Heart right ventricle (tissue), 16 donors: ENCODE data around the gene SRR. TPM values are rescaled to one million over a fixed set of nuclear protein-coding genes. Genes with fewer than 3 reads are reported as not detected.

Experiments used
- ATAC-seq, 8 donors: fragments of 200-7000 bp; cut with Tn5 transposase; one replicate each; pipeline ENCODE4 v1.9.1; 2020; ENCODE audit warnings: mild to moderate bottlenecking in 8 of 8, moderate library complexity in 8 of 8, moderate number of reproducible peaks in 1 of 8
- DNase-seq, 2 donors: peaks; one replicate each; pipeline ENCODE4 v3.0.0-alpha.2; 2020
- H3K27ac ChIP-seq, 10 donors: fragments of 200-600 bp; sonication (generic) in 2 of 10; one replicate each; pipeline versions ENCODE4 v1.5.0 to v1.8.0; 2020 to 2022; ENCODE audit warnings: mild to moderate bottlenecking in 3 of 10
- H3K27me3 ChIP-seq, 7 donors: fragments of 200-600 bp; one replicate each; pipeline ENCODE4 v1.8.0; 2021 to 2022; ENCODE audit warnings: mild to moderate bottlenecking in 2 of 7
- H3K36me3 ChIP-seq, 9 donors: fragments of 200-600 bp; sonication (generic) in 1 of 9; one replicate each; pipeline versions ENCODE4 v1.5.0 to v1.8.0; 2020 to 2022; ENCODE audit warnings: mild to moderate bottlenecking in 2 of 9
- H3K4me1 ChIP-seq, 9 donors: fragments of 200-600 bp; sonication (generic) in 1 of 9; one replicate each; pipeline versions ENCODE4 v1.5.0 to v1.8.0; 2020 to 2022; ENCODE audit warnings: mild to moderate bottlenecking in 4 of 9
- H3K4me3 ChIP-seq, 10 donors: fragments of 200-600 bp; sonication (generic) in 2 of 10; one replicate each; pipeline versions ENCODE4 v1.5.0 to v1.8.0; 2020 to 2022; ENCODE audit warnings: mild to moderate bottlenecking in 7 of 10, moderate library complexity in 2 of 10
- H3K9me3 ChIP-seq, 11 donors: fragments of 200-600 bp in 10 of 11; sonication (generic) in 2 of 11; one replicate each; pipeline versions ENCODE4 v1.5.0 to v1.8.0; 2013 to 2022; ENCODE audit warnings: mild to moderate bottlenecking in 2 of 11, control low read depth in 1 of 11, moderate library complexity in 1 of 11
- WGBS, 2 donors: extraction: QIAGEN DNeasy Blood & Tissue Kit; methylation state at CpG; one replicate each; pipeline ENCODE4 v1.1.7; 2013; ENCODE audit warnings: inconsistent platforms in 1 of 2; 5-methylcytosine and 5-hydroxymethylcytosine counted together
- intact Hi-C, 10 donors: fragments of 100-400 bp; cut with DNase I; formaldehyde crosslinking; loops; one replicate each; pipeline versions ENCODE4 v1.11.1 to v1.14.2; 2022
- polyA plus RNA-seq, 2 donors: library from polyadenylated mRNA; stranded (reverse); fragments of 200-250 nt; gene quantifications; one replicate each; pipeline ENCODE4 v1.2.3, GENCODE V29; 2013
- total RNA-seq, 10 donors: library from RNA; stranded (reverse); fragmentation: NEBNext Ultra II Directional in 3 of 10; extraction: Animal tissue kit (Norgen Biotek cat#: 25700) in 3 of 10; gene quantifications; one replicate each; pipeline versions ENCODE4 v1.2.1 to v1.2.4, GENCODE V29; 2021 to 2023
- TF ChIP-seq, protein P1 (sequence below), 9 donors: fragments of 200-600 bp; sonication (generic) in 2 of 9; IDR thresholded peaks; one replicate each; pipeline versions ENCODE4 v1.5.0 to v1.8.0; 2021 to 2022; ENCODE audit warnings: antibody characterized with exemption in 9 of 9, mild to moderate bottlenecking in 5 of 9, moderate library complexity in 1 of 9
- donor health status: Arrhythmogenic right ventricular cardiomyopathy.
- donor health status: ischemic (EF 13 %, LVEDD 7.1; RV severe dilation, severe dysfunction).
- donor health status: healthy with polysubstance abuse.
- donor health status: DM: no; HTN: yes; CAD: no.
- donor health status: DM: no; HTN: no; CAD: no.
- donor health status: ischemic (EF 25% LVEDD 6.9; RV normal size, moderate dysfunction).
- donor health status: ischemic (EF 25% LVEDD 5.7; RV mildly dilated, moderate dysfunction).
- donor health status: healthy.
- donor health status: DM: yes; HTN: yes; CAD: no.
- donor health status: Ischemic cardiomyopathy.
- donor health status: ischemic (EF 35%, LVEDD 5.7; RV mildly dilated, moderate dysfunction).
- donor health status: nonischemic (EF 11% LVEDD 7.7; RV severe dilation, severe dysfunction).
- donor health status: DM: yes; HTN: yes; CAD: no.
- donor health status: PGD.
- donor health status: ischemic (EF 29% LVEDD 5.4; RV normal size, mild dysfunction).
- donor health status: nonischemic (EF 23%, LVEDD 6.1; RV moderate dilation, normal function).

Gene SRR
- total and polyA plus RNA-seq, 12 donors = 2.9 to 16.0 (median 9.4) TPM

DNA sequence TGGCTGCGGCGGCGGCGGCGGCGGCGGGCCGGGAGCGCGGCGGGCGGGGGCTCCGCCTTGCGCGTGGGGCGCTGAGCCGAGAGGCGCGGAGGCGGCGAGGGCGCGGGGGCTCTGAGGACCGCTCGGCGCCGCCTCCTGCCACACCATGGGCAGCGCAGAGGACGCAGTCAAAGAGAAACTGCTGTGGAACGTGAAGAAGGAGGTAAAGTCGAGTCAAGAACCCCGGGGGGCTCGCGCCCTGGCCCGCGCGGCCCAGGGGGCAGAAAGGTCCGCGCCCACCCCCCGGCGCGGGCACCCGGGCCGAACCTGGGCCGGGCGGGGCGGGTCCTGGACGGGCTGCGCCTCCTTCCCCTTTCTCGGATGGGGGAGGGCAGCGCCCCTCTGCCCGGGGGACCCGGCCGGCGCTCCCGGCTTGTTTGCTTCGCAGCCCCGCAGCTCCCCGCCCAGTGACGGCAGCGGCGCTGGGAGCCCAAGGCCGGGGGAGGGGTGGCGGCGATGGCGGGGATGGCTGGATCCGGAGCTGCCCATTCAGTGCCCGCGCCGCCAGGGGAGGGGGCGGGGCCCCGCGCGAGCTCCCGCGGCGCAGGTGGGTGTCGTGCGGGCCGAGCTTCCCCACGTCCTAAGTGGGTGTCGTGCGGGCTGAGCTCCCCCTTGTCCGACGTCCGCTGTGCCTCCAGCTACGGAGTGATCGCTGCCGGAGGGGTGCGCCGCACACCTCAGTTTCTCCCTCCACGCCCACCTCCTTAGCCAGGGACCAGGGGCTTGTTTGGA is 34.0 kb downstream of the SRR start:
- H3K27ac ChIP-seq = peak overlapping the region; percentile 63 to 92 (median 86)
- peaks cover 0 to 49% (median 23%) of the 10 kb centered on the region in 9 donors for H3K36me3 ChIP-seq
- TF ChIP-seq, protein P1, sequence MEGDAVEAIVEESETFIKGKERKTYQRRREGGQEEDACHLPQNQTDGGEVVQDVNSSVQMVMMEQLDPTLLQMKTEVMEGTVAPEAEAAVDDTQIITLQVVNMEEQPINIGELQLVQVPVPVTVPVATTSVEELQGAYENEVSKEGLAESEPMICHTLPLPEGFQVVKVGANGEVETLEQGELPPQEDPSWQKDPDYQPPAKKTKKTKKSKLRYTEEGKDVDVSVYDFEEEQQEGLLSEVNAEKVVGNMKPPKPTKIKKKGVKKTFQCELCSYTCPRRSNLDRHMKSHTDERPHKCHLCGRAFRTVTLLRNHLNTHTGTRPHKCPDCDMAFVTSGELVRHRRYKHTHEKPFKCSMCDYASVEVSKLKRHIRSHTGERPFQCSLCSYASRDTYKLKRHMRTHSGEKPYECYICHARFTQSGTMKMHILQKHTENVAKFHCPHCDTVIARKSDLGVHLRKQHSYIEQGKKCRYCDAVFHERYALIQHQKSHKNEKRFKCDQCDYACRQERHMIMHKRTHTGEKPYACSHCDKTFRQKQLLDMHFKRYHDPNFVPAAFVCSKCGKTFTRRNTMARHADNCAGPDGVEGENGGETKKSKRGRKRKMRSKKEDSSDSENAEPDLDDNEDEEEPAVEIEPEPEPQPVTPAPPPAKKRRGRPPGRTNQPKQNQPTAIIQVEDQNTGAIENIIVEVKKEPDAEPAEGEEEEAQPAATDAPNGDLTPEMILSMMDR (IDR thresholded peaks at IDR 0.05) = peak in 2 of 9 donors; percentile 9 to 10
- DNase-seq (peak; percentile 36 to 70), ATAC-seq (peak in 7 of 8 donors; percentile 13 to 58 (median 25))
- peak overlapping the region; percentile 63 to 97 (median 86) for H3K4me3 ChIP-seq
- H3K27me3 ChIP-seq = no peaks in the 10 kb centered on the region
- intact Hi-C loops = no loop called here
- H3K4me1 ChIP-seq = peaks cover 7 to 31% (median 25%) of the 10 kb centered on the region in 9 donors
- no peaks in the 10 kb centered on the region for H3K9me3 ChIP-seq
- 1 to 2% methylated on average over 57 to 91 of the region's 92 CpGs for WGBS, 2 donors

DNA sequence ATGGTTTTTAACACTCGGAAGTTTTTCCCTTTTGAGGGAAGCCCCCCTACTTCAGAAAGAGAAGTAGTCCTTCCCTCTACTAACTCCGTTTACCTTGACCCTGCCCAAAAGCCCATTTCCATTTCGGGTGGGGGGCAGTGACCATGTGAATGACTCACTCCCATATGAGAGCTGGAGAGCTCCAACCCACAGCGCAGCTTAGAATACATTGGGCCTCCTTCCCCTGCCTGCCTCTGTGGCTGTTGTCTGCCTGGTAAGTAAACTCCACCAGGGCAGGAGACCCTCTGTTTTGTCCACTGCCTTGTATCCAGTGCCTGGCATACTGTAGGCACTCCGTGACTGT is 34.5 kb downstream of the SRR start:
- intact Hi-C loops = no loop called here

DNA sequence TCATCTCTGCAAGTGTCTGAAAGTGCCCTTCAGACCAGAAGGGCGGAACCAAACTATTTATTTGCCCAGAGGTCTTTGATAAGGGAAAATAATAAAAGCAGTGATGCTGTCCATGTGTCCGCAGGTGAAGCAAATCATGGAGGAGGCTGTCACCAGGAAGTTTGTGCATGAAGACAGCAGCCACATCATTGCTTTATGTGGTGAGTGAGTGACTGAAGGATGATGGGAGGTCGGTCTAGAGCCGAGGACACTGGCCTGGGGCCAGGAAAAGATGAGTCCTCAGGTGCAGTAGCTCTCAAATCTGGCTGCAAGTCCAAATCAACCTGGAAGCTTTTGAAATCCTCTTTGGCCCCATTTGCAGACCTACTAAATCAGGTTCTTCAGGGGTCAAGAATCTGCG is 39.7 kb downstream of the SRR start:
- intact Hi-C loops = no loop called here
- Histone ChIP-seq H3K36me3 (peaks cover 0 to 41% (median 0%) of the 10 kb centered on the region in 9 donors), H3K4me3 (no peak overlapping the region), H3K27ac (no peak overlapping the region), H3K27me3 (no peaks in the 10 kb centered on the region), H3K9me3 (no peaks in the 10 kb centered on the region), H3K4me1 (peaks cover under 1 to 15% (median 8%) of the 10 kb centered on the region in 9 donors)
- no peak for DNase-seq
- WGBS, 2 donors = 67 to 68% methylated on average over 5 of the region's 5 CpGs
- TF ChIP-seq, protein P1 (IDR thresholded peaks at IDR 0.05) = no peak
- ATAC-seq = no peak

More for the DNA sequence above, 34.5 kb downstream of the SRR start:
- H3K36me3 ChIP-seq = peaks cover 0 to 47% (median 19%) of the 10 kb centered on the region in 9 donors
- DNase-seq = no peak
- ATAC-seq = no peak
- no peaks in the 10 kb centered on the region for H3K9me3 ChIP-seq
- peak overlapping the region; percentile 63 to 97 (median 86) for H3K4me3 ChIP-seq
- WGBS, 2 donors = 20 to 21% methylated on average over 5 of the region's 5 CpGs
- H3K27me3 ChIP-seq = no peaks in the 10 kb centered on the region
- peak overlapping the region in 8 of 10 donors; percentile 70 to 92 (median 86) for H3K27ac ChIP-seq
- peaks cover 7 to 31% (median 25%) of the 10 kb centered on the region in 9 donors for H3K4me1 ChIP-seq
- TF ChIP-seq, protein P1 (IDR thresholded peaks at IDR 0.05) = no peak

DNA sequence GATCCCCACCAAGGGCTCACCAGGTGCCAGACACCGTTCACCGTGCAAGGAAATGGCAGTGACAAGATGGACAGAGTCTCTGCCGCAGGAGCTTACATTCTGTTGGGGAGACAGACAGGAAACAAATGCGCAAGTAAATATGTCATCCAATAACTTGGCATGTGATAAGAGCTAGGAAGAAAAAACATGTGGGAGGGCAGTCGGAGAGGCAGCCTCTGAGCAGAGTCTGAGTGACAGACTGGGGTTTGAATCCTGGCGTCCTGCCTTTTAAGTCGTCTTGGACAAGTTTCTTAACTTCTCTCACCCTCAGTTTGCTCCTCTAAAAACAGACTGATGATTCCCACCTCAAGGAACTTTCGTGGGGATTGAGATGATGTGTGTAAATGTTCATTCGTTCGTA is 40.8 kb downstream of the SRR start:
- Histone ChIP-seq H3K27me3 (no peaks in the 10 kb centered on the region), H3K9me3 (no peaks in the 10 kb centered on the region), H3K27ac (no peak overlapping the region), H3K4me1 (peaks cover 0 to 13% (median 7%) of the 10 kb centered on the region in 9 donors), H3K4me3 (no peak overlapping the region), H3K36me3 (peaks cover 0 to 41% (median 0%) of the 10 kb centered on the region in 9 donors)
- DNase-seq (no peak), ATAC-seq (no peak)
- intact Hi-C loops = no loop called here
- WGBS, 2 donors = 65 to 69% methylated on average over 10 of the region's 10 CpGs
- TF ChIP-seq, protein P1 (IDR thresholded peaks at IDR 0.05) = no peak
